ENCODE data around the gene MT1HL1. TPM values are rescaled to one million over a fixed set of nuclear protein-coding genes. Genes with fewer than 3 reads are reported as not detected.

Gene MT1HL1
- total and polyA plus RNA-seq, 2 of the 8 experiments (the other 6 are each of a cell fraction or from before 2014, with no cell fraction given) = not detected

GRCh38 chr1:237003516-237003915 is 725 bp downstream of the MT1HL1 start:
- Histone ChIP-seq H3K4me3 (ENCODE audit: extremely low read depth in 1 of 4, insufficient read depth in 2 of 4, low read depth in 3 of 4, low read length in 4 of 4) (no peak overlapping the region), H4K91ac (replicated peaks; ENCODE audit: insufficient read length, low read length) (no peak overlapping the region), H3K4ac (replicated peaks; ENCODE audit: insufficient read length, low read depth, low read length) (no peak overlapping the region), H3K14ac (ENCODE audit: insufficient read length) (no peak overlapping the region), H3K23ac (ENCODE audit: insufficient read length) (no peak overlapping the region), H2AK5ac (ENCODE audit: low read depth, low read length) (no peak overlapping the region), H3K27me3 (replicated peaks in 1 of 4; ENCODE audit: control insufficient read depth in 3 of 4, extremely low read depth in 1 of 4, insufficient read depth in 3 of 4, low read length in 3 of 4) (no peaks in the 10 kb centered on the region), H4K5ac (ENCODE audit: insufficient read length, low read depth, low read length) (no peak overlapping the region), H3K79me2 (ENCODE audit: control insufficient read depth in 1 of 2, insufficient read depth in 2 of 2, low read length in 2 of 2) (no peaks in the 10 kb centered on the region), H3K18ac (ENCODE audit: extremely low read depth, low read length) (no peak overlapping the region), H3K36me3 (ENCODE audit: control insufficient read depth in 2 of 4, insufficient read depth in 4 of 4, low read length in 3 of 4) (no peaks in the 10 kb centered on the region), H2BK20ac (ENCODE audit: low read length) (no peak overlapping the region), H2BK120ac (replicated peaks; ENCODE audit: low read depth, low read length) (no peak overlapping the region), H4K20me1 (replicated peaks in 1 of 2; ENCODE audit: control insufficient read depth in 1 of 2, insufficient read depth in 2 of 2, low read length in 2 of 2) (no peaks in the 10 kb centered on the region), H3K23me2 (ENCODE audit: low read depth, low read length) (no peaks in the 10 kb centered on the region), H2BK5ac (ENCODE audit: low read depth, low read length) (no peak overlapping the region), H3K9ac (replicated peaks in 1 of 4; ENCODE audit: extremely low read depth in 1 of 4, low read depth in 3 of 4, low read length in 3 of 4) (no peak overlapping the region), H3K79me1 (ENCODE audit: low read depth, low read length) (no peaks in the 10 kb centered on the region), H3K9me3 (ENCODE audit: insufficient read depth in 2 of 2, low read depth in 1 of 2, low read length in 1 of 2) (no peaks in the 10 kb centered on the region), H2BK15ac (ENCODE audit: low read length) (no peak overlapping the region), H3K4me1 (replicated peaks in 1 of 4; ENCODE audit: control insufficient read depth in 3 of 4, insufficient read depth in 4 of 4, low read length in 3 of 4) (peaks cover 0 to 2% (median 0%) of the 10 kb centered on the region in 4 experiments; a peak in 1 of 7 replicates), H3K56ac (replicated peaks; ENCODE audit: insufficient read length, low read depth, low read length) (no peak overlapping the region), H4K8ac (ENCODE audit: extremely low read depth, insufficient read depth, low read length) (no peak overlapping the region), H3K4me2 (ENCODE audit: insufficient read depth in 1 of 2, low read depth in 2 of 2, low read length in 2 of 2) (no peak overlapping the region), H2AFZ (ENCODE audit: low read length) (no peak overlapping the region), H2BK12ac (ENCODE audit: low read depth, low read length) (no peak overlapping the region), H3K27ac (ENCODE audit: low read depth, low read length) (no peak overlapping the region)
- ChIA-PET POLR2A (ENCODE audit: partially characterized antibody) (no interaction called here), CTCF (ENCODE audit: partially characterized antibody) (no interaction called here)
- DNase-seq (ENCODE audit: low read depth in 1 of 2, low spot score in 2 of 2) = no peak
- 90% methylated on average over 8 of the region's 8 CpGs; no CpG with 5 or more reads in 1 of the 2 experiments for WGBS, 2 experiments (ENCODE audit: extremely low coverage in 1 of 2, insufficient coverage in 1 of 2, insufficient read length in 1 of 2, insufficient replicate concordance in 2 of 2, low coverage in 1 of 2, low lambda C conversion rate in 2 of 2, missing lambda C conversion rate in 1 of 2)
- no peak for FAIRE-seq
- no peak for TF ChIP-seq FOSL1 (IDR thresholded peaks at IDR 0.05; ENCODE audit: insufficient read depth, low read depth, low read length)
- TF ChIP-seq USF2 (IDR thresholded peaks at IDR 0.05; ENCODE audit: low read length) = no peak
- no peak for TF ChIP-seq POLR2A (IDR thresholded peaks at IDR 0.05; ENCODE audit: control extremely low read depth in 1 of 2, low read depth in 2 of 2, low read length in 2 of 2)
- TF ChIP-seq MAX (IDR thresholded peaks at IDR 0.05) = no peak
- TF ChIP-seq SP2 (IDR thresholded peaks at IDR 0.05; ENCODE audit: low read length) = no peak
- TF ChIP-seq POLR2AphosphoS5 (IDR thresholded peaks at IDR 0.05; ENCODE audit: low read depth, low read length) = no peak
- no peak for TF ChIP-seq HDAC2 (IDR thresholded peaks at IDR 0.05; ENCODE audit: borderline replicate concordance in 1 of 2, low read depth in 2 of 2, low read length in 2 of 2)
- no peak for TF ChIP-seq TCF12 (IDR thresholded peaks at IDR 0.05; ENCODE audit: low read depth, low read length)
- TF ChIP-seq TEAD4 (IDR thresholded peaks at IDR 0.05; ENCODE audit: low read depth, low read length) = no peak
- no peak for TF ChIP-seq BACH1 (IDR thresholded peaks at IDR 0.05; ENCODE audit: low read length)
- no peak for TF ChIP-seq YY1 (IDR thresholded peaks at IDR 0.05; ENCODE audit: low read depth, low read length)
- no peak for TF ChIP-seq EZH2 (IDR thresholded peaks at IDR 0.05; ENCODE audit: low read depth, low read length, severe bottlenecking)
- no peak for TF ChIP-seq RNF2 (IDR thresholded peaks at IDR 0.05; ENCODE audit: borderline replicate concordance, low read depth, low read length, missing control alignments, poor library complexity, severe bottlenecking)
- no peak for TF ChIP-seq TBP (IDR thresholded peaks at IDR 0.05; ENCODE audit: low read depth, low read length)
